GM19467 (cell line): ENCODE data around the gene ADAMTS1.

Experiments
- ATAC-seq: cut with Tn5 transposase; IDR thresholded peaks from one replicate; pipeline ENCODE4 v1.9.1; 2021; ENCODE audit warnings: mild to moderate bottlenecking, moderate library complexity; ENCODE audit not compliant: unreplicated experiment

ADAMTS1 gene

DNA sequence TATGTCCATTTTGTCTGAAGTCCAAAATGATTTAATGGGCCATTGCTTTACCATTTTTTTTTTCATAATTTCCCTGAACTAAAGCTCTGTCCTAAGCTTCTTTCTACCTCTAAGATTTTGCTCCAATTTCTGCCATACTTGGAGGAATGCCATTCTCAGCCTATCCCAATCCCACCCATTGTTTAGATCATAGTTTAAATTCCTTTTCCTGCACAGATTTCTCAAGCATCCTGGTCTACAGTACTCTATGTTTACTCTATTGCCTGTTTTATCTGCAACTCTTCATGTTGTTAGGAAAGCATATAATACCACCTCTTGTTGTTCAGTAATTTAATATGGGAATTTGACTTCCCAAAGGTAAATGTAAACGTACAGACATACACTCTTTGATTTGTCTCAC, 30.8 kb downstream of the ADAMTS1 start:
- no peak for ATAC-seq

DNA sequence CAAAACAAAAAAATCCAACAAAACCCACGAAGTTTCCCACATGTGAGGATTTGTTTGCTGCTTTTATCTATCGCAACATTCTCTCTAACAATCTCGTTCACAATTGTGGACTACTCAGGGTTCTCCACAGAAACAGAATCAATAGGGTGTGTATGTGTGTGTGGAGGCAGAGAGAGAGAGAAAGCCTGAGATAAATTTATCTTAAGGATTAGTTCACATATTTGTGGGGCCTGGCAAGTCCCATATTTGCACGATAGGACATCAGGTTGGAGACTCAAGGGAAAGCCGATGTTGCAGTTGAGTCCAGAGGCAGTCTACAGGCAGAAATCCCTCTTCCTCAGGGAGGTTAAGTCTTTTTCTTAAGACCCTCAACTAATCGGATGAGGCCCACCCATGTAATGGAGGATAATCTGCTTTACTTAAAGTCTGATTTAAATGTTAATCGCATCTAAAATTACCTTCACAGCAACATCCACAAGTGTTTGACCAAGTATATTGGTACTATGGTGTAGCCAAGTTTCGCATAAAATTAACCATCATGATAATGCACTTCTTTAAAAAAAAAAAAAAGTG, 31.7 kb downstream of the ADAMTS1 start:
- ATAC-seq, result no peak

DNA sequence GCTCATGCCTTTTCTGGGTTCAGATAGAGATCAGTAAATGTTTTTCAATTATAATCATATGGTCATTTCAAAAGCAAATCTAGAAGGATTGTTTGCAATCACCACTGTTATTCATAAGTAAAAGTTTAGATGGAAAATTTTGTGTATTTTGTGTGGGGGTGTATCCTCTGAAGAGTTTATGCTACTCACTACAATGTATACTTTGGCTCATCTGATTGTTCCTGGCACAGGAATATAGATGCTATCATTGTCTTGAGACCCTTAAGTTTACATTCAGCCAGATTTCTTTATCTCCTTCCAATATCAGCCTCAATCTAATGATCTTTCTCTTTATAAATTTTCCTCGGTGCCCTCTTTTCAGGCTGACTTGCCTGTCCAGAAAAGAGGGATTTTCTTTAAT, 33.0 kb downstream of the ADAMTS1 start:
- no peak for ATAC-seq

DNA sequence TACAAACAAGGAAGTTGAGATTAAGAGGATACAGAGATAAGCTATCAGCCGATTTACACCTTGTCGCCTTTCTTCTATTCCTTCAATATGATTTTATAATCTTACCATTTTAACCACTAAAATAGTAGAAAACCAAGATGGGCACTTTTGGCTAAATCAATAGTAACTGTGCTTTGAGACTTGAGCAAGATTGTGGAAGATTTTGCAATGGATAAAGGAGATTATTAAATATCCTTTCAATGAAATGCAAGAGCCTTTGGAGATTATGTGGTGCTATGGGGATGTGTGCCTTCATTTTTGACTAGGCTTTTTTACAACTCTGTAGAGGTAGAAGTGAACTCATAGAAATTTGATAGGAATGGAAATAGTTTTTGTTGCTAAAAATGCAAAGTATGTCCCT, 33.7 kb downstream of the ADAMTS1 start:
- no peak for ATAC-seq

DNA sequence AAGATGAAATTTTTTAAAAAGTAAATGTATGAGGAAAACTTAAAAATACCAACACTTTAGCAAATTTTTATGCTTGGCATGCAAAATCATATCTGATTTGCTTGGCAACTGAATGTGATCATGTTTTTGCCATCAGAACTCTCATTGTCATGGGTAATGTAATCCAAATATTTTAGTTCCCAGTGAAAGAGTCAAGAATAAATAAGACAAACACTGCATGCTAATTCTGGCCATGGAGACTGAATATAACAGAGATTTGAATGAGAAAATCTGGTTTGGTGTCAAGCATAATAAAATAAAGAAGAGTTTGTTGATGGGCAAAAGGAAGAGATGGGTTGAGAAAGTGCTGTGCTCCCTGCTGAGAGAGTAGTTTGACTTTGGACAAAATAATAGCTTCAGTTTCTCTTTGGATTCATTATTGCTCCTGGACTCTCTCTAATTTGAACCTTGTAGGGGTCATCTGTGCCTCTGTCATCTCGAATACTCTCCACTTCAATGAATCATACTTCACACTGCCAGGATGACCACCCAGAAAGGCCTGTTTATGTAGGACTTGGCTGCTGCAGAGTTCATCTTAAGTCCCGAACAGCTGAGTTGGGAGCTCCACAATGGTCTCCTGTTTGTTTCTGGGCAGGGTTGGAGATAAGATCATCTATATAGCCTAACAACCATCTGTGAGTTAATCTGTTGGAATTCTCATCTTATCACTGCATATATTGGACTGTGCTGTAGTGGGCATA, 34.4 kb downstream of the ADAMTS1 start:
- ATAC-seq, result no peak

DNA sequence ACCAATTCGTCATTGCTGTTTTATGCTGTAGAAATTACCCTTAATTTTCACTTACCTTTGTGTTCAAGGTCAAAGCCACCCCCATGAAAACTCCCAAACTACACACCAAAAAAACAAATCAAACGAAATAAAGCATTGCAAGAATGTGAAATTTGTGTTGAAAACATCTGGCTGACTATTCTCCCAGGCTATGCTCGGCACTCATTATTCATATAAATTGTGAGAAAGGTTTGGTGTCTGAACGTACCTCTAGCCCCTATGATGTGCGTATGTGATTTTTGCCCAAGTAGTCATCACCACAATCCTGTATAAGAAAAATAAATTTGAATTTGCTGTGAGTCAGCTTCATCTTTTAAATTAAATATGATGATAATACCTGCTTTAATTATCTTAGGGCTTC, 34.9 kb downstream of the ADAMTS1 start:
- ATAC-seq, result no peak

DNA sequence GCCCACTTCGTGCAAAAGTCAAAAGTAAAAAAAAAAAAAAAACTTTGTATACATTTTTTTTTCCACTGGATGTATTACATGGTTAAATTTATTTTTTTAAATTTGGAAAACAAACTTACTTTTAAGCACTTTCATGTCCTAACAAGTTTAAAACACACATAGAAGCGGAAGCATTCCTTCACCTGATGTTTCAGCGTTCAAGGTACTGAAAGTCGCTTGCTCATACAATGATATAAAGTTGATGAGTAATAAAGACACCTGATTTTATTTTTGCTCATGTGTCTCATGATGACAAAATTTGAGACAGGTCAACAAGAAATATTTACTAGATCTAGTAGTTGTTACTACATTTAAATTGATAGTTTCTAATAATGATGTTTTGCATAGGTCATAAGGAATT, 35.5 kb downstream of the ADAMTS1 start:
- no peak for ATAC-seq

DNA sequence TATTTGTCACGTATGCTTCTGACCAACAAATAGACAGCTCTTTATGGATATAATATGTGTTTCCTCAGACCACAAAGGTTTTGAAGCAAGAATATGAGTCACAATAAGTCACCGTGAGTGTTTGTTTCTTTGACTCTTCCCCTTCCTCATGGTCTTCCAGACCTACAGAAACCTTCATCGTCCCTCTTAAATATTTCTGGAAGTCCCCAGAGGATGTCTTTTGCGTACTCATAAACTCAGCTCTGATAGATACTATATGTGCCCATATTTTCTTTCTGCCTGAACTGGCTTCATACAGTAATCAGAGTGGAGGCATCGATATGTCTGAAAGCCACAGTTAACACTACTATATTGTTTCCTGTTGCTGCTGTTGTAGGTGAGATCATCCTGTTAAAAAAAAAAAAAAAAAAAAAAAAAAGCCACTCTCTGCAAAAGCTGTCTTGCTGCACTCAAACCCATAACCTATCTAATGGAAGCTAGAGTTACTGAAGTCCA, 38.4 kb downstream of the ADAMTS1 start:
- no peak for ATAC-seq

DNA sequence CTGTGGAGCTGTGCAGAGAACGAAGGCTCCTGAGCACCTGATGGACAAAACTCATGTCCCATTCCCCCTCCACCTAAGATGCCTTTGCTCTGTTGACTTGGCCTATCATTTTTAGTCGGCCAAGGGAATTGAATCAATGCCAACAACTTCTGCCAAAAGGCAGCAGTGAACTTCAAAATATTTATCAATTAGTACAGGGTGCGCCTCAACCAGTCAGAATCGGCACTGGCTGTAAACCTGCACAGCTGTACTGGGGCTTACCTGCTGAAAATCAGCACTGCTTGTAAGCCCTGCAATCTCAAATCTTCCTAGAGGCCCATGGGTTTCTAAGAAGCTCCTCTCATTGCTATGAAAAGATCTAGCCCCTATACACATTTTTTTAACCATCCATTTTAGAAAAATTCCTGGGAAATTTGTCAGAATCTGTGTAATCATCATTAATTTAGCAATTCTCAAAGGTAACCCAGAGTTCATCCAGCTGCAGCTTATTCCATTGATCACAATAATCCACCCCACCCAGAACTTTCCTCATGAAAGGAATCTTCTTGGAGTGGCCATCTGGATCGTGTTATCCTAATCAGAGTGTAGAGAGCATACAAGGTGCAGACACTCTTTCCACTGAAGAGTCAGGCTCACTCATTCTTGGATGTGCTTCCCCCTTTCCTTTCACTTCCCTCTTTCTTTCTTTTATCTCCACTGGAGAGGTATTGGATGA, 40.2 kb downstream of the ADAMTS1 start:
- ATAC-seq, result no peak

DNA sequence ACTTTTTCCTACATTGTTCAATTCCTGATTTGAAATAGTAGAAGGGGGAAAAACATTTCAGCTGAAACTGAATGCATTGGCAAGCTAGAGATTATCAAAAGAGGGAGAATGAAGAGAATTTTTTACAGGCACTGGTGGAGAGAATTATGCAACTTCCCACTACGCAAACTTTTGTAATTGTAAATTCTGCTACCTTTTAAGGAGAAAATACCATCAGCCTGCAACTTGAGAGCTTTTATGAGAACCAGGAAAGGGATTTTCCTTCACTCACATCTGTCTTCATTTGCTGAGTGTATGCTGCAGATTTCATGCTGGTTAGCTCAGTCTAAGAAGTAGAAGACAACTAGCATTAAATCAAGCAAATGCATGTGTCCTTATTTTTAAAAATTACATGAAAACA, 43.7 kb downstream of the ADAMTS1 start:
- ATAC-seq, result no peak

DNA sequence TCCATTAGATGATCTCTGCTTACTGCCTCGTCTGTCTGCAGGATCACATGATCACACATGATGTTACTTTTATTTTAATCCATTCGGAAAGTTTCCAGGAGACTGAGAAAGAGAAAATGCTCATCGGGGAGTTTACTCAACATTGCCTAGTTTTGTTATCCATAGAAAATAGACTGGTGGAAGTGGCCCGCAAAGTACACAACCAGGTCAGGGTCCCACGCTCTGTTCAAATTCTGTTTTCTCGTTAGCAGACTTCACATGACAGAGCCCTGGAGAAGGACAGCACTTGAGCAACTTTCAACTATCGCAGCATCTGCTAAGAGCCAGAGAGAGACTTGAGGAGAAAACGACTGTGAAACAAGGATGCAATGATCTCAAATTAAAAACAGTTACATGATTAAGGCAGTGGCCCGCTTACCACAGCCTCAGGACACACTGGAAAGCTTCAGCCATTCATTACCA, 44.2 kb downstream of the ADAMTS1 start:
- ATAC-seq, result no peak

DNA sequence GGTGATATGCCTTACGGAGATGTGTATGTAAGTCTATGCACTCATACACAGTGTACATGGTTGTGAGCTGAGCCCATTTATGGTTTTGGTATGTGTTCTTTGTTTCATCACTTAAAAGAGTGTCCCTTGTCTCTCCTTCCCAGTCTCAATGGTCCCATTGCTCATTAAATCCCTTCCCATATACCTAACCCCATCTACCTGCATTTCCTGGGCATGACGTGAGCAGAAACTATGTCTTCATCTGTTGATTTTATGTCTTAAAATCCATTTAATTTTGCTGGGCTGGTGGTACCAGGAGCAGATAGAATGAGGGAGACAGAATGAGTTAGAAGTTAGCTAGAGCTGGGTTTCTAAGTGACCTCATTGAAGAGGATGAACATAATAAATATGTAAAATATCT, 44.8 kb downstream of the ADAMTS1 start:
- ATAC-seq, result no peak

DNA sequence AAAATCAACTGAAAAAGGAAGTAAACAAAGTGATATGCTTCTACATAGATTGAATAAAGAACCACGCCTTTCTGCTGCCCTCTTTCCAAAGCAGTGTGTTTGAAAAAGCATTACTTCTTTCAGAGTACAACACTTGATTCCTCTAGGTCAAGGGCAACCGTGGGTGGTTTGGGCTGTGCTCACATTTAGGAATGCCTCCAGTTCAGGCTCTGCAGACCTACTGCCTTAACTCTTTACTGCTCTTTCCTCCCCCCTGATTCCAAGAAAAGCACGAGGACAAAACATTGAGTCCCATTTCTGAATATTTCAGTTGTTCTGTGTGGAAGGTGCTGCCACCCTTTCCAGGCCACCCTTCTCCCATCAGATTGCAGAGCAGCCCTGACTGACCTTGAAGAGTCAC, 45.2 kb downstream of the ADAMTS1 start:
- no peak for ATAC-seq

DNA sequence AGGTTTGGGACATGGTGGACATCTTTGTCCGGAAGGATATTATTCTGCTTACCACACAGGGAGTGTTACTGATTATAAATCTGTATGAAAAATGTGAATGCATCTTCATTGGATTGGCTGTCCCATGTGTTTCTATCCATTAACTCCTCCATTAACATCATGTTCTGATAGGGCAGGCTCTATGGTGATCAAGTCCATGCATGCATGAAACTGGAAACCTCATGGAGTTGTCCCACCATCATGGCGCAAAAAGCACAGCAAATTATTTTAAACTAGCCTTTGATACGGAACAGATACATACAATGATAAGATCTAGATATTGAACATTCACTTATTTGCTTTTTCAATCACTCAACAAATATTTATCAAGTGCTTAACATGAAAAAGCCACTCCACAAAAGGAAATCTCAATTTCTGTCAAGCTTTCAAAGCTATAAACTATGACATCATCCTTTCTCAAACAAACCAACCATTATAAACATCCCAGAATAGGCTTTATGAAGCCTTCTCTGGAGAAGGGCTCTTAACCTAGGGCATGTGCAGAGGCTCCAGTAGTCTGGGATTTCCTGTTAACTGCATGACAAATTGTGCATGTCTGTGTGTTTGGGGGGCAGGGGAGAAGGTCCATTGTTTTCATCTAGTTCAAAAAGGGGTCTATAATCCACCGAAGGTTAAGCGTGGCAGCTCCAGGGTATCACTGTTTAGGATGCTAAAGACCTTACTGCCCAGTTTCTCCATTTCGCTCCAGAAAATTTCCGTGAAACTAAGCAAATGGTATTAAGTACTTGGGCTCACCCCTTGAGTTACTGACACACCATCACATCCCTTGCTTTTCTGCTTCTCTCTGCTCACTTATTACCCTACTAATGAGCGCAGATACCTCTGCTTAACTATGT, 46.1 kb downstream of the ADAMTS1 start:
- no peak for ATAC-seq

DNA sequence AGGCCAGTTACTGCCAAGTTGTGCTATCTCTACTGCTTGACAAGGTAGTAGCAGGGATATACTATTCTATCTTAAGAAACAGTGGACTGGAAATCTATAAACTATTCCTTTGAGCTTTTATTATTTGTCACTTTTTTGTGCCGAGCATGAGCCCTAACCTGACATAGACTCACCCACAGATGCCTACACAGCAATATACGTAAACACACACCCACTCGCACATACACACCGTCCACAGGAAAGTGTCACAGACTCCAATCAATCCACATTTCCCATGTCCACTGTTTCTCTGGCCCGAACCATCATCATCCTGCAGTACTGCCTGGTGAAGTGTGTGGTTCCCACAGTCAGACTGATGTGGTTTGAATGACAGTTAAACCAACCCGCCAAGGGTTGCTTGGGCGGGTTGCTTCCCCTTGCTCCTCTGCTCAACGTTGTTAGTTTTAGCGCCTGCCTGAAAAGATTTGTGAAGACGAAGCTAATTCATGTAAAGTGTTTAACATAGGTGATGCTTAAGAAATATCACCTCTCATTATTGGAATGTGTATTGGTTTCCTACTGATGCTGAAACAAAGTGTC, 47.2 kb downstream of the ADAMTS1 start:
- ATAC-seq, result no peak

DNA sequence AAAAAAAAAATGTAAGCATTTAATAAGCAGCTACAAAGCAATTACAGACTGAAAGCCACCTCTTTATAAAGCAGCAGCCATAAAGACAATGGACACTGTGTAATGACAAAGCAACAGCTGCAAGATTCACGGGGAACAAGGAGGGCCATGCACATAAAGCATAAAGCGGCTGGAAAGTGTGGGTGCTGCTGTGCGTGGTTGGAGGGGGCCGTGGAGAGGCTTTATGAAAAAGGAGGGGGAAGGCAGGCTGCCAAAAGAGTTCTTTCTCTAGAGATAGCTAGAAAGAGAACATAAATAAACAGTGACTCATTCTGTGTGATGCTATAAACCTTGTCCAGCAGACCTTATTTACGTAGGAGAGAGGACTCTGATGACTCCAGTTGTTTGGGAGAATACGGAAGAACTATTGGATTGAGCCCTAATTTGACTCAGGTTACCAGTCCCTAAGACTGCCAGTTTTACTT, 49.3 kb downstream of the ADAMTS1 start:
- no peak for ATAC-seq

DNA sequence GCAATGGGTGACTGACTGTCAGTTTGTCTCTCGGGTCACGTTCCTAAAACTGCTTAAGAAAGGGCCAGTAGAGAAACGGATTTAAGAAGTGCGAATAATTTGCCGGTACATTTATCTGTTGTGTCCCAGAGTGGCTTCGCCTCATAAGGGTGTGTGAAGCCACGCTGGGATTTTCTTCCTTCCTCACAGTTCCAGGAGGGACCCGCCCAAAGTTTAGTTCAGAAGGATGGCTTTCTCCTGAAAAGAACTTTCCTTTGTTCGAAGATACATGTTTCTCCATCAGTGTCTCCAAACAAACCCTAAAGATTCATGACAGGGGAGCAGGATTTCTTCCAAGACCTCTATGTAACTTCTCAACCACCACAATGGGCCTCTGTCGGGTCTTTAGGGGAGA, 49.8 kb downstream of the ADAMTS1 start:
- no peak for ATAC-seq

DNA sequence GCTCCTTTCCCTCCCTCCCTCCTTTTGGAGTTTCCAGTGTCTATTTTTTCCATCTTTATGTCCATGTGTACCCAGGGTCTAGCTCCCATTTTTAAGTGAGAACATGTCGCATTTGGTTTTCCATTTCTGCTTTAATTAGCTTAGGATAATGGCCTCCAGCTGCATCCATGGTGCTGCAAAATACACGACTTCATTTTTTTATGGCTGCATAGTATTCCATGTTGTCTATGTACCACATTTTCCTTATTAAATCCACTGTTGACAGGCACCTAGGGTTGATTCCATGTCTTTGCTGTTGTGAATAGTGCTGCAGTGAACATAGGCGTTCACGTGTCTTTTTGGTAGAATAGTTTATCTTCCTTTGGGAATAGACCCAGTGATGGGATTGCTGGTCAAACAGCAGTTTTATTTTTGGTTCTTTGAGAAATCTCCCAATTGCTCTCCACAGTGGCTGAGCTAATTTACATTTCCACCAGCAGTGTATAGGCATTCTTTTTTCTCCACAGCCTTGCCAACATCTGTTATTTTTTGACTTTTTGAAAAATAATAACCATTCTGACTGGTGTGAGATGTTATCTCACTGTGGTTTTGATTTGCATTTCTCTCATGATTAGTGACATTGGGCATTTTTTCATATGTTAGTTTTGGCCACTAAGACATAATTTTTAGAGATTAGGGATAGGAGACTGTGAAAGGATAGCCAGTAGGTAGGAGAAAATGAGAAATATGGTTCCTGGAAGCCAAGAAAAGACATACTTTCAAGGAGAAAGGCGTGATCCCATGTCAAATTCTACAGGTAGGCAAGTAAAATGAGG, 50.4 kb downstream of the ADAMTS1 start:
- ATAC-seq, result no peak

DNA sequence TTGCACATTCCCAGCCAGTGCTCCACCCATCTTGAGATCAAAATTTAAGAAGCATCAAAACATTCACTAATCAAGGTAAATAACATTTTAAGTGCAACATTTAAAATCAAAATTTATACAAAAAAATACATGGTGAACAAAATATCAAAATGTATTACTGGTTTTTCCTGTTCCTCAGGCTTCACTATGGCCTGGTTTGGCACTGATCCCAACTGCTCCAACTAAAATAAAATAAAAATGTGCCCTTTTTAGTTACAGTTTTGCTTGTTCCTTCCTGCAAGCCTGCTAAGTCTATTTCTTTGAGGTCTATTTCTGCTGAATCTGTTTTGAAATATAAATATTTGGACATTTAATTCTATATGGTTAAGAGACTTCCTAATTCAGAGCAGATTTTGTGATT, 54.9 kb downstream of the ADAMTS1 start:
- ATAC-seq, result no peak

DNA sequence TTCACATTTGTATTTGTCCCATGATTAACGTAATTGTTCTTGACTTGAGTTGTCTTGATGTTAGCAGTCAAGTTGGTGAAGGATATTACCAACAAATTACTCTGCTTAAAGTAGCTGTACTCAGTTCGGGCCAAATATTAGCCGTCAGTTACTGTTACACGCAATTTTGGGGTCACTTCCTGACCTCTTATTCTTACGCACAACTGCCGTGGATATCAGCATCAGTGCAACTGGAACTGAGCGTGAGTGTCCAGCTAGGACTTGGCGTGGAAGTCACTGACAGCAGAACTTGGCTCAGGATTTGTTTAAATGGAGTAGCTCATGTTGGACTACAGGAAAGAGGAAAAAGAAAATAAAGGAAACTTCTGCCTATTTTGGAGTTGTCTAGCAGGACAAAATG, 56.4 kb downstream of the ADAMTS1 start:
- ATAC-seq, result no peak
